HG03460 (cell line): ENCODE data around the gene RBM7.
A peak's percentile ranks its signal among the peaks of the same experiment; 100 is the strongest.

Experiments
- ATAC-seq: cut with Tn5 transposase; IDR thresholded peaks from one replicate; pipeline ENCODE4 v1.9.1; 2021; ENCODE audit not compliant: unreplicated experiment

Gene RBM7

GRCh38 chr11:114400216-114400914 is at the start of gene RBM7, which contains the start of gene C11orf71:
RBM7 (plus strand) TSS chr11:114400666; CDS start chr11:114400672, 6 bp downstream.
C11orf71 (minus strand) TSS chr11:114400511; CDS start chr11:114400331, 180 bp downstream.
- peak; percentile 94 for ATAC-seq

DNA sequence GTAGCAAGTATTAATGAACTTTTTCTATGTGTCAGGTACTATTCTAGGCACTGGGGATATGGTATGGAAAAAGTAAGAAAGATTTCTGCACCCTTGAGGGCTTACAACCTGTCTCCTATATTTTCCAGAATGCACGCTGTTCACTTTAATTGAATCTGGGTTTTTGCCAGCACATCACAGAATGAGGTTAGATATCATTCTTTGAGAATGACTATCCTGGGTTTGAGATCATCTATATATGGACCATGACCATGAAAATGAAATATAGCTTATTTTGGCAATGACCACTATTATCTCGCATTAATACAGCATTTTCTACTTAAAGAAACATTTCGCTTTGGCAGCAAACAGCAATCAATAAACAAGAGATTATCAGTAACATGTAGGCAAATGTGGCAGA is 47.0 kb upstream of the RBM7 start:
- no peak for ATAC-seq

DNA sequence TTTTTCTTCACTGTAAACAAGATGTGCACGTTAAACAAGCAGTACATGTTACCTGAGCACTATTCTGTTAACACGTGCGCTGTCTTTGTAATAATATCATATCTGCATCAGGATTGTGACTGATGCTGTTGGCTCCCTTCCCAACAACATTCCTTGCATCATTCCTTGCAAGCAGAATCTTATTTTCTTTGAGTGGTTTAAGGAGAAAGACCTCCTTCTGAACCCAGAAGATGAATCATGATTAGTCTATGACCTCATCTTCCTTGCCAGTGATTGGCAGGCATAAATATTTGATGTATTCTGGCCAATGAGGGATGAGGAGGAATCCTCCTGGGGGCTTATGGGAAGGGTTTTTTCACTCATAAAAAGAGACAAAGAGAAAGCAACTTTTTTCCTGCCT is 46.4 kb upstream of the RBM7 start:
- ATAC-seq = no peak

DNA sequence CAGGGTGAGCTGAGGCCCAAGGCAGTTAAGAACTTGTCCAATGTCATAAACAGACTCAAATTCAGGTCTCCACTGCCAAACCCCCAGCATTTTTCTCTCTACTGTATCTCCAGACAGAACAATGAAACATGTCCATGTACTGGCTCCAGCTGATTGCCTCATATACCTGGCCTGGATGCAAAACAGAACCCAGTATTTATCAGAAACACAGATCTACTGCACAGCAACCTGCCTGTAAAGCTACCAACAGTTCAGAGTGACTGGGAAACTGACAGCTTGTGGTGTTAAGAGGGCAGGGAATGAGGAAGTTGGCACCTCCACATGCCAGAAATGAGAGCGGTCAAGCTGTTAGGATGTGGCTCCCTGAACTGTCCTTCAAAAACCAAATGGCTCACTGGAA is 41.8 kb upstream of the RBM7 start:
- no peak for ATAC-seq

DNA sequence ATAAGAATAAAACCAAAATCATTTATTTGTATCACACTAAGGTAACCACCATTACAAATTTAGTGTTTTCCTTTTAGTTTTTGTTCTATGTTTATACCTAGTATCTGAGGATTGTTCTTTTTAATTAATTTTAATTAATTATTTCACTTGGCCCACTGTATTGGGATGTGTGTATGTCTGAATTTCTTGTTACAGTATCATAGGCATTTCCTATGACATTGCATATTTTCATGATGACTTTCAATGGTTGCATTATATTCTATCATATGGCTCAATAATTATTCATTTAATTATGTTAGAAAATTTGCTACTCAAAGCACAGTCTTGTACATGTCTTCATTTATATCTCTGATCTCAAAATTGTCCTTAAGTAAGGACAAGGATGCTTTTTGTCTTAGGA is 41.1 kb upstream of the RBM7 start:
- ATAC-seq = no peak

DNA sequence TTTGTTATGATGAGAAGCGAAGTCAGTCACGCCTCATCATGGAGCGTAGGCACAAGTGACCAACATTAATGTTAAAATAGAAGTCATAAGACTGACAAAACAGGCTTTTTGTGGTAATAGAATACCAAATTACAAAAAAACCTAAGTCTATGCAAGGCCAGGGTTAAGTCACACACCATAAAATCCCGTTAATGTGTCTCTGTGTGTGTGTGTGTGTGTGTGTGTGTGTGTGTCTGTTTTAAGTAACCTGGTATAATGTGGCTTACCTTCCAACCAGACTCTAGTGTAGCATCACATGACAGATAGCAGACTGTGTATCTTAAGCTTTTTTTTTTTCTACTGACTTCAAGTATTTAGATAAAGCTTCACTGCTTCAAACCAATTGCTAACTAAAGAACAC is 38.1 kb upstream of the RBM7 start:
- no peak for ATAC-seq

DNA sequence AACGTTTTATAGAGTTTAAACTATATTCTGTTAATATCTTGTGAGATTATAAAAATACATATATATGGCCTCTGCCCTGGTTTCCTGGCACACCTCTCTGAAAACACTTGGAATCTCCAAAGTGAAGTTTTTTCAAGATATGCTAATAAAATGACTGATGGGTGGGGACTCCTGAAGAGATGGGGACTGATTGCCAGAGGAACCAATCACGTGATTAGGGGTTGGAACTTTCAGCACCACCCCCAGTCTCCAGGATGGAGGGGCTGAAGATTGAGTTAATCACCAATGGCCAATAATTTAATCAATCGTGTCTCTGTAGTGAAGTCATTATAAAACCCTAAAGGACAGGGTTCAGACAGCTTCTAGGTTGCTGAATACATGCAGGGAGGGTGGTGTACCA is 37.5 kb upstream of the RBM7 start:
- ATAC-seq = no peak

GRCh38 chr11:114366331-114367243 is 33.9 kb upstream of the RBM7 start:
- no peak for ATAC-seq

DNA sequence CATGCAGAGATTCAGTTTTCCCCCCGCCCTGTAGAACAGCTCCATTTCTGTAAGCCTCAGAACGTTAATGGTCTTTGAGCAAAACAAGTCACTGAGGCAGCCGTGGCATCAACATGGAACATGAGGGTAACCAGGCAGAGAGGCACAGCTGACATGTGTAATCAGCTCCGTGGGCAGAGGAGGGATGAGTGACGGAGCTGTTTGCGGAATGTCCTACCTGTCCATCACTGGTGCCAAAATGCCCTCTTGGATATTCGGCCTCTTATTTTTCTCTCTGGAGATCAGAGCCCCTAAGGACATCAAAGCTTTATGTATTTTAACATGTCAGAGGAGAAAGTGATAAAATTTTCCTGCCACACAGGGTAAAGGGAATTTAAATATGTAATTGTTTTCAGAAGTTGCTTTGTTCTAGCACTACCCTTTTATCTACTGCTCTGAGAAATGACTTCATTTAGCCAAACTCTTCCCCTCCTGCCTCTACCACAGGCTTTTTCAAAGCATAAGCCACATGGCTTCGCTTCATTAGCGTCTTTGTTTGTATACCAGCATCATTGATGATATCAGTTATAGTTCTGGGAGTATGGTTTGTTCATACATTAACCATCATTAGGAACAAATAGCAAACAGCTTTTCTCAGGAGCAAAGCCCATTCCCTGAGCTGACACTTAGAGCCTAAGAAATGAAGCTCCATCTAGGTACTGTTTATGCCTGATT is 33.1 kb upstream of the RBM7 start:
- no peak for ATAC-seq

DNA sequence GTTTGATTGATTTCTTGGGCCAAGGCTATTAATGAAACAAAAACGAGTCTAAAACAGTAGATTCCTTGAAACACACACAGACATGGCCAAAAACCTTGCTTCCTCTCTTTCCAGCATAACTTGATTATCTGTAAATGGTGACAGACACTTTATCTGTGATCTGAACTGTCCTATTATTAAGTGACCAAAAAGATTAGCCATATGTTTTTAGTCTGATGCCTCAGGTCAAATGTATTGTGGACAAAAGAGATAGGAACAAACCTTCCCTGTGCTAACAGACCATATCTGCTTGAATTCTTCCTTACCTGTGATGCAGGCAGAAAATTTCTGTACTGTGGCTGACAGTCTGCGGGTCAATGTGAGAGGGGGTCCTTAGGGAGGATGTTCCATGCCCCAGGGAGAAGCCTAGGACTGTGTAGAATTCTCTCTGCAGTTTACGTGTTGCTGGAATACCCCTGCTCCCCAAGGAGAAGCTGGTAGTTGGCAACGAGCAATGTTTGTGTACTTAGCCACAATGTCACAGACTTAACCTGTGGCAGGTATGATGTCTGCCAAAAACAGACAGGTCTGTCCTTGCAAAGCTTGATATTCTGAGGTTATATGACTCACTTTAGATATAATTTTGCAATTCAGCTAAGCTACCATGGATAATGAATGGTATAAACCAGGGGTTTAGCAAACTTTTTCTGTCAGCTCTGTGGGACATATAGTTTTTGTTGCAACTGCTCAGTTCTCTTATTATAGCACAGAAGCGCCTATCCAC is 31.4 kb upstream of the RBM7 start:
- no peak for ATAC-seq

- ATAC-seq = no peak
Measured at GRCh38 chr11:114375052-114375451, 25.4 kb upstream of the RBM7 start.

GRCh38 chr11:114377612-114378267 is 22.7 kb upstream of the RBM7 start:
- ATAC-seq = no peak

GRCh38 chr11:114379394-114380069 is 20.9 kb upstream of the RBM7 start:
- no peak for ATAC-seq

DNA sequence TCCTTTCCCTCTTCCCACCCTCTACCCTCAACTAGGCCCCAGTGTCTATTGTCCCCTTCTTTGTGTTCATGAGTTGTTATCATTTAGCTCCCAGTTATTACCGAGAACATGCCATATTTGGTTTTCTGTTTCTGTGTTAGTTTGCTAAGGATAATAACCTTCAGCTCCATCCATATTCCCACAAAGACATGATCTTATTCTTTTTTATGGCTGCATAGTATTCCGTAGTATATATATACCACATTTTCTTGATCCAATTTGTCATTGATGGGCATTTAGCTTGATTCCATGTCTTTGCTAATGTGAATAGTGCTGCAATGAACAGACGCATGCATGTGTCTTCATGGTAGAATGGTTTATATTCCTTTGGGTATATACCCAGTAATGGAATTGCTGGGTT is 18.0 kb upstream of the RBM7 start:
- no peak for ATAC-seq

- no peak for ATAC-seq
Measured at GRCh38 chr11:114384487-114384886, 16.0 kb upstream of the RBM7 start.

GRCh38 chr11:114386131-114386530 is 14.3 kb upstream of the RBM7 start:
- ATAC-seq = no peak

DNA sequence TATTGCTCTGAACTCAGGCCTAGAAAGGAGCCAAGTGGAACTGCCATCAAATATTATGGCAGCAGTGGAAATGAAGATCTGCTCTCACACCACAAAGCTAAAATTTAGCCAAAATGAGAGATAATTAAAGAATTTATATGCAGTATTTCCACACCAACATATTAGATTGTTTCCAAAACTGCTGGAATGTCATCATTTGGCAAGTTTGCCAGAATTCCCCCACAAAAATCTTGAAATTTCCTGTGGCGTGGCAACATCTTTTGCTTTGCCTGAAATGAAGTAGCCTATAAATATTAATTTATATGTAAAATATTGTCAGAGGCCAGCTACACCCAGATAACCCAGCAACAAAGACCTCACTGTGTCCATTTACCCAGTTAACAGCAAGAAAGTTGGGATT is 13.9 kb upstream of the RBM7 start:
- no peak for ATAC-seq

GRCh38 chr11:114392735-114393667 is 7.5 kb upstream of the RBM7 start:
- ATAC-seq = no peak

- no peak for ATAC-seq
Measured at GRCh38 chr11:114395736-114396135, 4.7 kb upstream of the RBM7 start.
